ENCODE data around the gene MPZL1.

- TF ChIP-seq, protein P1, sequence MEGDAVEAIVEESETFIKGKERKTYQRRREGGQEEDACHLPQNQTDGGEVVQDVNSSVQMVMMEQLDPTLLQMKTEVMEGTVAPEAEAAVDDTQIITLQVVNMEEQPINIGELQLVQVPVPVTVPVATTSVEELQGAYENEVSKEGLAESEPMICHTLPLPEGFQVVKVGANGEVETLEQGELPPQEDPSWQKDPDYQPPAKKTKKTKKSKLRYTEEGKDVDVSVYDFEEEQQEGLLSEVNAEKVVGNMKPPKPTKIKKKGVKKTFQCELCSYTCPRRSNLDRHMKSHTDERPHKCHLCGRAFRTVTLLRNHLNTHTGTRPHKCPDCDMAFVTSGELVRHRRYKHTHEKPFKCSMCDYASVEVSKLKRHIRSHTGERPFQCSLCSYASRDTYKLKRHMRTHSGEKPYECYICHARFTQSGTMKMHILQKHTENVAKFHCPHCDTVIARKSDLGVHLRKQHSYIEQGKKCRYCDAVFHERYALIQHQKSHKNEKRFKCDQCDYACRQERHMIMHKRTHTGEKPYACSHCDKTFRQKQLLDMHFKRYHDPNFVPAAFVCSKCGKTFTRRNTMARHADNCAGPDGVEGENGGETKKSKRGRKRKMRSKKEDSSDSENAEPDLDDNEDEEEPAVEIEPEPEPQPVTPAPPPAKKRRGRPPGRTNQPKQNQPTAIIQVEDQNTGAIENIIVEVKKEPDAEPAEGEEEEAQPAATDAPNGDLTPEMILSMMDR (IDR thresholded peaks at IDR 0.05): no peak
- no peak for TF ChIP-seq POLR2A (IDR thresholded peaks at IDR 0.05)
Measured at GRCh38 chr1:167747988-167748387, 26.2 kb downstream of the MPZL1 start.

Data from uterus (tissue), 2 donors.